Measurements from ENCODE around the gene GP1BB.
A peak's percentile ranks its signal among the peaks of the same experiment; 100 is the strongest.

DNA sequence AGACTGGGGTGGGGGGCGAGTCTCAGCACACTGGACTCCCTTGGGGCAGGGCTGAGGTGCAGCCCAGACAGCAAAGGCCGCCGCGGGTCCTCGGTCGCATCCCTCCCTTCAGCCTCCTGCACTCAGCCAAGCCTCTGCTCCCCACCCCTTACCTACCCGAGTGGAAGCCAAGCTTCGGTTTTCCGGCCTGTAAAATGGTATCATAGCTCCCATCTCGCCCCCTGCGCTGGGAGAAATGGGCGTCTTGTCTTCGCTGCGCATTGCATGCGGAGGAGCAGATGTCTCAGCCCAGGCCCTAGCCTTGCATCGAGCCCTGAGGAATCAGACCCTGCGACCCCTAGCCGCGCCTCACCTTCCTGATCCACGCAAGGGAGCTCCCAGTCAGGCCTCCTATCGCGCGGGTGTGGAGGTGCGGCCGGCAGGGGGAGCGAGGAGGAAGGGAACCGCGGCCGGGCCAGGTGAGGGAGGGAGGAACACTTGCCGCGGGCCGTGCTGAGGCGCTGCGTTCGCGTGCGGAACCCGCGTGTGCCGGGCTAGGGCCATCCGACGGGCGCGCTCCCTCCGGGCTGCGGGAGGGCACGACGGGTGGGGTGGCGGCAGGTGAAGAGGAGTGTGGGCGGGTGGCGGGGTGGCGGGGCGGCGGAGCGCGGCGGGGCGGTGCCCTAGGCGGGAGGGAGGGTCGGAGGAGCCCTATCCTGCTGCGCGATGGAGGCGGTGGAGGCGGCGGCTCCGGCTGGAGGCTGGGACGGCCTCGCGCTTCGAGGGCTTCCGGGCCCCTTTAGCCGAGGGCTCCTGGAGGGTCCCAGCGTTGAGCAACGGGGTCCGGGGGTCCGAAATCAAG is 33.2 kb downstream of the GP1BB start:
- TF ChIP-seq, protein P1, sequence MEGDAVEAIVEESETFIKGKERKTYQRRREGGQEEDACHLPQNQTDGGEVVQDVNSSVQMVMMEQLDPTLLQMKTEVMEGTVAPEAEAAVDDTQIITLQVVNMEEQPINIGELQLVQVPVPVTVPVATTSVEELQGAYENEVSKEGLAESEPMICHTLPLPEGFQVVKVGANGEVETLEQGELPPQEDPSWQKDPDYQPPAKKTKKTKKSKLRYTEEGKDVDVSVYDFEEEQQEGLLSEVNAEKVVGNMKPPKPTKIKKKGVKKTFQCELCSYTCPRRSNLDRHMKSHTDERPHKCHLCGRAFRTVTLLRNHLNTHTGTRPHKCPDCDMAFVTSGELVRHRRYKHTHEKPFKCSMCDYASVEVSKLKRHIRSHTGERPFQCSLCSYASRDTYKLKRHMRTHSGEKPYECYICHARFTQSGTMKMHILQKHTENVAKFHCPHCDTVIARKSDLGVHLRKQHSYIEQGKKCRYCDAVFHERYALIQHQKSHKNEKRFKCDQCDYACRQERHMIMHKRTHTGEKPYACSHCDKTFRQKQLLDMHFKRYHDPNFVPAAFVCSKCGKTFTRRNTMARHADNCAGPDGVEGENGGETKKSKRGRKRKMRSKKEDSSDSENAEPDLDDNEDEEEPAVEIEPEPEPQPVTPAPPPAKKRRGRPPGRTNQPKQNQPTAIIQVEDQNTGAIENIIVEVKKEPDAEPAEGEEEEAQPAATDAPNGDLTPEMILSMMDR (IDR thresholded peaks at IDR 0.05): peak in 5 of 6 experiments; percentile 47 to 65 (median 57)
- TF ChIP-seq POLR2A (IDR thresholded peaks at IDR 0.05): no peak
